Measurements from ENCODE around the gene ISLR. TPM values are rescaled to one million over a fixed set of nuclear protein-coding genes. Genes with fewer than 3 reads are reported as not detected.

The ISLR gene
- total and polyA plus RNA-seq, 2 donors = 6.9 to 11.0 TPM

DNA sequence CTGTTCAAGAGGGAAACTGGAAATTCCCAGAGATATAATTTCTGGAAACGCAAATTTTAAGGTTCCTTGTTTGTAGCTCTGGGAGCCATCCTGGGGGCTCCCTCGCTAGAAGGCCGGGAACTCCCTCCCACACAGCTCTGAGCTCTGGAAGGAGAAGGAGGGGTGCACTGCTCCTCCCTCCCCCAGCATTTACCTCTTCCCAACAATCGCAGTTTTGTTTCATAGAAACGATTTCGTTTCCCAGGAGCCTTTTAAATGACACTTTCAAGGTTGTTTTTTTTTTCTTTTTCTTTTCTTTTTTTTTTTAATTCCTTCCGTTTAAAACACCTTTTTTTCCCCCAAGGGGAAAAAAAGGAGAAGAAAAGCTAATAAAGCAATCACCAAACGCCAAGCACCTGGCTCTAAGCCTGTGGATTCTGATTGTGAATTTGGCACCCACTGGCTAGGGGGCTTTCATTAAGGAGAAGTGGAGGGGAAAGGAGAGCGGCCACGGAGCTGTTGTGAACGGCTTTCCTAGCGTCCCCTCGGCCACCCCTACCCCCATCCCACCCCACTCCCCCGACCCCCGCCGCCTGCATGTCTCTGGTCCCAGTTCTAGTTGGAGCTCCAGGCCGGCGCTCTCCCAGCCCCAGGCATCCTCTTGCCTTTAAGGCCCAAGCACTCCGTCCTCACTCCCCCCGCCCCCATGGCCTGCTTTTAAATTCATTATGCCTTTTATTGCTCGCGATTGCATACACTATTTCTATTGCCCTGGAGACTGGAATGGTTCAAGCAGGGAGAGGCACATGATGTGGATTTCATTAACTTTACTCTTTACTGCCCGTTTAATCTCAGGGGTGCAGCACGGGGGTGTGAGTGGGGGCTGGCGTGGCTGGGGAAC lies 49.0 kb downstream of the ISLR start:
- H3K27me3 ChIP-seq (ENCODE audit: control insufficient read depth in 2 of 2, insufficient read depth in 1 of 2, low read length in 1 of 2) = peaks cover 0 to 3% of the 10 kb centered on the region in 2 donors
- H3K27ac ChIP-seq (ENCODE audit: low read depth in 1 of 2, low read length in 1 of 2) = no peak overlapping the region
- DNase-seq (ENCODE audit: low read depth in 6 of 9, low spot score in 9 of 9) = no peak
- WGBS = 50% methylated on average over 25 of the region's 25 CpGs
- H3K4me1 ChIP-seq (ENCODE audit: control insufficient read depth in 2 of 2, insufficient read depth in 2 of 2, low read length in 2 of 2) = peaks cover 7 to 59% of the 10 kb centered on the region in 2 donors
- no peaks in the 10 kb centered on the region for H3K9me3 ChIP-seq (ENCODE audit: control insufficient read depth in 2 of 2, insufficient read depth in 1 of 2, low read length in 1 of 2)
- no peaks in the 10 kb centered on the region for H3K36me3 ChIP-seq (ENCODE audit: control insufficient read depth in 2 of 2, insufficient read depth in 2 of 2, low read length in 1 of 2)
- no peak overlapping the region for H3K4me3 ChIP-seq (ENCODE audit: low read length in 2 of 2)

DNA sequence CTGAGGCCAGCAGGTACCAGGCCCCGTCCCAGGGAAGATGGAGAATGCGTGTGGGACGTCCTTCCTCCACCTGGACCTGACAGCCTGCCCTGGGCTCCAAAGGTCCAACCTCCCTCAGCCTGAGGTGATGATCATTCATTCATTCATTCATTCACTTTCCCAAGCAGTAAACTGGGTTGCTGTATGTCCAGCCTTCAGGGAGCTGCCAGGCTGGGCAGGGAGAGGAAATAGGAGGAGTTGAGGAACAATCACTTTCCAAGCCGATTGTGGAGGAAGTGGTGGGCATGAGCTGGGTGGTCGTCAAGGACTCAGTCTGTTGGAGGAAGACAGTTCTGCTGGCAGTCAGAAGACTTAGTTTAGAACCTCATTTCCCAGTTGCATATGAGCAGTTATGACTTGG lies 52.4 kb downstream of the ISLR start:
- no peak overlapping the region for H3K27ac ChIP-seq (ENCODE audit: low read depth in 1 of 2, low read length in 1 of 2)
- no peaks in the 10 kb centered on the region for H3K36me3 ChIP-seq (ENCODE audit: control insufficient read depth in 2 of 2, insufficient read depth in 2 of 2, low read length in 1 of 2)
- no peaks in the 10 kb centered on the region for H3K9me3 ChIP-seq (ENCODE audit: control insufficient read depth in 2 of 2, insufficient read depth in 1 of 2, low read length in 1 of 2)
- peaks cover 7 to 59% of the 10 kb centered on the region in 2 donors for H3K4me1 ChIP-seq (ENCODE audit: control insufficient read depth in 2 of 2, insufficient read depth in 2 of 2, low read length in 2 of 2)
- no peak for DNase-seq (ENCODE audit: low read depth in 6 of 9, low spot score in 9 of 9)
- H3K4me3 ChIP-seq (ENCODE audit: low read length in 2 of 2) = no peak overlapping the region
- WGBS = 64% methylated on average over 5 of the region's 5 CpGs
- H3K27me3 ChIP-seq (ENCODE audit: control insufficient read depth in 2 of 2, insufficient read depth in 1 of 2, low read length in 1 of 2) = peaks cover 0 to 5% of the 10 kb centered on the region in 2 donors

Other genes with a start within 250 kb of the ISLR start
- gene LOXL1, start 247.2 kb upstream of the ISLR start, total RNA-seq = 6.6 TPM
- gene LOXL1, start 247.2 kb upstream of the ISLR start, polyA plus RNA-seq = 6.7 TPM
- gene STOML1, start 181.4 kb upstream of the ISLR start, total RNA-seq = 13.0 TPM
- 19.1 TPM for gene STOML1, start 181.4 kb upstream of the ISLR start, polyA plus RNA-seq
- gene PML, start 179.0 kb upstream of the ISLR start, total RNA-seq = 13.0 TPM
- gene PML, start 179.0 kb upstream of the ISLR start, polyA plus RNA-seq = 35.7 TPM
- 0.09 TPM for gene GOLGA6A, start 91.2 kb upstream of the ISLR start, total RNA-seq
- 0.09 TPM for gene GOLGA6A, start 91.2 kb upstream of the ISLR start, polyA plus RNA-seq
- gene ISLR2, start 43.1 kb upstream of the ISLR start, total RNA-seq = 0.19 TPM
- 0.98 TPM for gene ISLR2, start 43.1 kb upstream of the ISLR start, polyA plus RNA-seq
- 2.6 TPM for gene STRA6, start 29.1 kb downstream of the ISLR start, total RNA-seq
- gene STRA6, start 29.1 kb downstream of the ISLR start, polyA plus RNA-seq = 0.68 TPM
- 1.4 TPM for gene CCDC33, start 62.6 kb downstream of the ISLR start, total RNA-seq
- 0.39 TPM for gene CCDC33, start 62.6 kb downstream of the ISLR start, polyA plus RNA-seq
- 0.66 TPM for gene CYP11A1, start 193.9 kb downstream of the ISLR start, total RNA-seq
- 1.0 TPM for gene CYP11A1, start 193.9 kb downstream of the ISLR start, polyA plus RNA-seq

Measured in thymus (tissue), 11 donors.